GM21825 (cell line): ENCODE data around the gene ZNF14.
"Not testable (repeated sequence)": the region's sequence is repeated elsewhere in the genome, so short reads cannot be mapped to it uniquely, and the experiment has no call there.

ENCODE experiments used
- ATAC-seq: cut with Tn5 transposase; IDR thresholded peaks from one replicate; pipeline ENCODE4 v1.9.1; 2021; ENCODE audit warnings: mild to moderate bottlenecking, moderate library complexity; ENCODE audit not compliant: unreplicated experiment

Gene ZNF14

GRCh38 chr19:19747357-19748220 is 14.7 kb upstream of the ZNF14 start:
- no peak for ATAC-seq

GRCh38 chr19:19746286-19747213 is 13.6 kb upstream of the ZNF14 start:
- no peak for ATAC-seq

GRCh38 chr19:19745496-19746285 is 12.8 kb upstream of the ZNF14 start:
- no peak for ATAC-seq

- no peak for ATAC-seq
These were observed 11.7 kb upstream of the ZNF14 start for GRCh38 chr19:19744641-19745040.

- ATAC-seq, result not testable (repeated sequence)
These were observed 11.0 kb upstream of the ZNF14 start for GRCh38 chr19:19743921-19744320.

- ATAC-seq, result no peak
These were observed 10.3 kb upstream of the ZNF14 start for GRCh38 chr19:19743176-19743575.

GRCh38 chr19:19742773-19743172 is 9.9 kb upstream of the ZNF14 start:
- no peak for ATAC-seq

- ATAC-seq, result no peak
These were observed 8.3 kb upstream of the ZNF14 start for GRCh38 chr19:19741184-19741583.

- no peak for ATAC-seq
These were observed 7.8 kb upstream of the ZNF14 start for GRCh38 chr19:19740755-19741154.

- ATAC-seq, result no peak
These were observed 5.7 kb upstream of the ZNF14 start for GRCh38 chr19:19738564-19738963.

- ATAC-seq, result no peak
These were observed 4.8 kb upstream of the ZNF14 start for GRCh38 chr19:19737559-19738332.

- no peak for ATAC-seq
These were observed 11.0 kb downstream of the ZNF14 start for GRCh38 chr19:19721896-19722295.

- no peak for ATAC-seq
These were observed 13.1 kb downstream of the ZNF14 start for GRCh38 chr19:19719798-19720197.

GRCh38 chr19:19711934-19712828 is 20.7 kb downstream of the ZNF14 start:
- no peak for ATAC-seq

GRCh38 chr19:19711306-19711933 is 21.5 kb downstream of the ZNF14 start:
- no peak for ATAC-seq

GRCh38 chr19:19710506-19710905 is 22.4 kb downstream of the ZNF14 start:
- no peak for ATAC-seq

GRCh38 chr19:19704836-19705235 is 28.1 kb downstream of the ZNF14 start:
- no peak for ATAC-seq

- ATAC-seq, result not testable (repeated sequence)
These were observed 32.4 kb downstream of the ZNF14 start for GRCh38 chr19:19700493-19700892.

GRCh38 chr19:19697589-19697988 is 35.3 kb downstream of the ZNF14 start:
- no peak for ATAC-seq
